Mammary epithelial cell (primary cell): Measurements from ENCODE around the gene KRTAP10-5.

Experiments
- EZH2 ChIP-seq: IDR thresholded peaks from 2 replicates; pipeline ENCODE4 v1.6.1; 2012; ENCODE audit warnings: low read length, inconsistent platforms, borderline replicate concordance
- TF ChIP-seq, protein P1 (sequence below), 2 donors: IDR thresholded peaks in 1 of 2; conservative IDR thresholded peaks in 1 of 2; 2 replicates each; pipeline ENCODE4 v1.5.1; 2011 to 2012; ENCODE audit warnings: inconsistent platforms in 2 of 2, low read length in 2 of 2, mild to moderate bottlenecking in 2 of 2, control low read depth in 1 of 2, low read depth in 1 of 2; ENCODE audit not compliant: insufficient read depth in 1 of 2; ENCODE audit errors: extremely low read depth in 1 of 2

DNA sequence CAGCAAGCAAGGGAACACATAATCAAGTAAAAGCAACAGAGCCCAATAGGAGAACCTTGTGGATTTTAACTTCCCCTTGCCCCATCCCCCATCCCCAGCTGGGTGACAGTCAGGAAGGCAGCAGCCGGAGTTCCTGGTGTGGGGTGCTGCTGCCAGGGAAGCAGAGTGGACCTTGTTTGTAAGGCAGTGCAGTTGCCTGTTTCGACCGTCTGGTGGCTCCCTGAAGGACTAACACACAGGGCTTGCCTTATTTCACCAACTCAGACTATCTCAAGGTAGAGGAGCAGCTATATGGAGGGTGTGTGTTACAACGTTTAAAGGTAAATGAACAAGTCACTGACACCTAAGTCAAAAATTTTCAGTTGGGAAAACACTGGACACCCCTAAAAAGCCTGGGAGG, 38.1 kb upstream of the KRTAP10-5 start:
- TF ChIP-seq, protein P1, sequence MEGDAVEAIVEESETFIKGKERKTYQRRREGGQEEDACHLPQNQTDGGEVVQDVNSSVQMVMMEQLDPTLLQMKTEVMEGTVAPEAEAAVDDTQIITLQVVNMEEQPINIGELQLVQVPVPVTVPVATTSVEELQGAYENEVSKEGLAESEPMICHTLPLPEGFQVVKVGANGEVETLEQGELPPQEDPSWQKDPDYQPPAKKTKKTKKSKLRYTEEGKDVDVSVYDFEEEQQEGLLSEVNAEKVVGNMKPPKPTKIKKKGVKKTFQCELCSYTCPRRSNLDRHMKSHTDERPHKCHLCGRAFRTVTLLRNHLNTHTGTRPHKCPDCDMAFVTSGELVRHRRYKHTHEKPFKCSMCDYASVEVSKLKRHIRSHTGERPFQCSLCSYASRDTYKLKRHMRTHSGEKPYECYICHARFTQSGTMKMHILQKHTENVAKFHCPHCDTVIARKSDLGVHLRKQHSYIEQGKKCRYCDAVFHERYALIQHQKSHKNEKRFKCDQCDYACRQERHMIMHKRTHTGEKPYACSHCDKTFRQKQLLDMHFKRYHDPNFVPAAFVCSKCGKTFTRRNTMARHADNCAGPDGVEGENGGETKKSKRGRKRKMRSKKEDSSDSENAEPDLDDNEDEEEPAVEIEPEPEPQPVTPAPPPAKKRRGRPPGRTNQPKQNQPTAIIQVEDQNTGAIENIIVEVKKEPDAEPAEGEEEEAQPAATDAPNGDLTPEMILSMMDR (conservative IDR thresholded peaks at IDR 0.05 in 1 of 2, IDR thresholded peaks at IDR 0.05 in 1 of 2; ENCODE audit: extremely low read depth in 1 of 2, insufficient read depth in 1 of 2, low read depth in 1 of 2, low read length in 2 of 2): no peak
- TF ChIP-seq EZH2: no peak
